Raji (cell line): ENCODE data around the gene BANP.

Source experiments
- POLR2A ChIP-seq: IDR thresholded peaks from 2 replicates; pipeline ENCODE4 v1.6.1; 2011; ENCODE audit warnings: low read depth, low read length, control low read depth; ENCODE audit not compliant: insufficient read depth

The BANP gene

GRCh38 chr16:87961623-87962022 lies 10.4 kb downstream of the BANP start:
- no peak for TF ChIP-seq POLR2A

GRCh38 chr16:87963400-87963799 lies 12.2 kb downstream of the BANP start:
- TF ChIP-seq POLR2A: no peak

GRCh38 chr16:87964049-87964659 lies 12.9 kb downstream of the BANP start:
- no peak for TF ChIP-seq POLR2A

DNA sequence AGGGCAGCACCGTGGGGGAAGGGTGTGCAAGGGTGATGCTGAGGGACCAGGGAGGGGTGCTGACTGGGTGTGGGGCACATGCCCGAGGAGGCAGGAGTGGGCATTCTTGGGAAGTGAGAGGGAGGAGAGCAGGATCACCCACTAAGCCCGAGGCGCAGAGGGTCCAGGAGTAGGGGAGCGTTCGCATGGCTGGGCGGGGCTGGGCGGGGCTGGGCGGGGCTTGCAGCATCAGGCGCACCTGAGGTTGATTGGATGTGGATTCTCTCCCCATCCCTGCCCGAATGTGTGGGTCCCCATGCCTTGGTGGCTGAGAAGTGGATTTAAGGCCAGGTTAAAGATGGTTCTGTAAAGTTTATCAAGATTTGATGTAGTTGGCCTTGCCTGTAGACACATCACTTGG lies 14.2 kb downstream of the BANP start:
- TF ChIP-seq POLR2A: no peak

GRCh38 chr16:87966064-87966645 lies 14.9 kb downstream of the BANP start:
- TF ChIP-seq POLR2A: no peak

DNA sequence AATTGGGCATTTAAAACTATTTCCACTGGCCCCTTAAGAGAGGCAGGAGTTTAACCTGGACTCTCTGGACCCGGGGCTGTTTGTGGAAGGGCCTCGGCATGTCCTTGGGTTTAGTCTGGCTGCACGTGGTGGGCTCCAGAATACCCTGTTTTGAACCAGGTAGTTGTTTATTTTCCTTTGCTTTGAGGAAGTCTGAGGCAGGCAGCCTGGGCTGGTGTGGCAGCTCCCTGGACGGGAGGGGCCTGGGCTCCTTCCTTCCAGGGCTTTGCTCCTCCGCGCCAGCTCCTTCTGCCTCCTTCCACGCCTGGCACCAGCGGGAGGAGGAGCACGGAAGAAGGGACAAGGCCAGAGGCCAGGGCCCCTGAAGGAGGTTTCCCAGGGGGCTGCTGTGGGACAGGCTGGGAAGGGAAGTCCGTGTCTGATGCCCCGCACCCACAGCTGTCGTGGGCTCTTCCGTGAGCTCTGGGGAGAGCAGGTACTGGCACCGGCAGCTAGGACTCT lies 15.5 kb downstream of the BANP start:
- TF ChIP-seq POLR2A: no peak

- no peak for TF ChIP-seq POLR2A
These were observed 17.3 kb downstream of the BANP start for GRCh38 chr16:87968541-87968940.

DNA sequence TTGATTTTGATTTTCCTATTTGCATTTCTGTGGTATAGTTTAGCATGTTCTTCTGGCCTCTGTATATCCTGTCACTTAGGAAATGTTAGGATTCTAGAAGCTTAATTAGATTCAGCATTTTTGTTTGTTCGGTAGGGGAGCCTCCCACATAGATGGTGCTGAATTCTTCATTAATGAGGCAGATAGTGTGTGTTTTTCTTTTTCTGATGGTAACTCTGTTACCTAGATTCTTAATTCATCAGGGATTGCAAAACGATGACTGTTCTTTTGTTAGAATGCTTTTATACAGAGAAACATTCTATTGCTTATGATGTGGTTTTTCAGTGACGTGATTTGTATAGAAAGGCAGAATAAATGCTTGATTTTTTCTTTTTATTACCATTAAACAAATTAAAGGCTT lies 19.0 kb downstream of the BANP start:
- TF ChIP-seq POLR2A: no peak

DNA sequence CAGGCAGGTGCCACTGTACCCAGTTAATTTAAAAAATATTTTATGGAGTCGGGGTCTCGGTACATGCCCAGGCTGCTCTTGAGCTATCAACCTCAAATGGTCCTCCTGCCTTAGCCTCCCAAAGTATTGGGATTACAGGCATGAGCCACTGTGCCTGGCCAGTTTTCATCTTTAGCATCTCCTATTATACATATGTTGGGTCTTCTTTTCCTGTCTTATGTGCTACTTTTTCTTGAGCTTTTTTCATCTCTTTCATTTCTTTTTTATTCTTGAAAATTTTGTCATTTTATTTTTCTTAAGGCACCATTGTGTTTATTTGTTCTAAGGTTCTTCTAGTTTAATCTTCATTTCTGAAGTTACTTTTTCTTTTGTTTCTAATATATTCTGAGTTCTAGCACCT lies 20.7 kb downstream of the BANP start:
- TF ChIP-seq POLR2A: no peak

GRCh38 chr16:87973717-87974116 lies 22.5 kb downstream of the BANP start:
- no peak for TF ChIP-seq POLR2A

- no peak for TF ChIP-seq POLR2A
These were observed 22.9 kb downstream of the BANP start for GRCh38 chr16:87974178-87974577.

GRCh38 chr16:87976665-87977064 lies 25.4 kb downstream of the BANP start:
- TF ChIP-seq POLR2A: no peak

GRCh38 chr16:87978127-87978526 lies 26.9 kb downstream of the BANP start:
- no peak for TF ChIP-seq POLR2A

- TF ChIP-seq POLR2A: no peak
These were observed 28.1 kb downstream of the BANP start for GRCh38 chr16:87979352-87979751.

GRCh38 chr16:87982581-87983041 lies 31.4 kb downstream of the BANP start:
- TF ChIP-seq POLR2A: no peak

DNA sequence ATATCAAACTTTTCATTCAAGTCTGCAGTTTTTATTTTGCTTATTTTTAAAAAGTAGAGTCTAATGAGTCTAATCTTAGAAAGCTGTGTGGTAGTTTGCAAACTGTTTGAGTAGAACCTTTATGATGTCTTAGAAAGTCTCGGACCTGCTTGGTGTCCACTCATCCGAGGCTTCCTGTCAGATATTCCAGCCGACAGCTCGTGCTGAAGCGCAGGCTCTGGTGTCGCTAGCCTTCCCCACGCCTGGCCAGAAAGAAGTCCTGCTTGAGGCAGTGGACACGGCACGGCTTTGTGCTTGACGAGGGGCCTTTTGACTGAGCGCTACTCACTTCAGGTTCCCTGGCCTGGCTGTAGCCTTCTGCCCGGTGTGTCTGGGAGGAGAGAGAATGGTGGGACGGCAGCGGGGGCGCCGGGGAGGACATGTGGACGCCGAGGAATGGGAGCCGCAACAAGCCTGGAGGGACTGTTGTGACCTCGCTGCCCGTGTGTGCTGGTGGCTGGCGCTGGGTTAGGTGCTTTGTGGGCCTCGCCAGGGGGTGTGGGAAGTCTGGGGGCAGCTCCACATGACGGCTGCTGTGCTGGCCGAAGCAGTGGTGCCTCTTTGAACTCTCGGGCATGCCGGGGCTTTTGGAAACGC lies 33.5 kb downstream of the BANP start:
- TF ChIP-seq POLR2A: no peak

- no peak for TF ChIP-seq POLR2A
These were observed 42.7 kb downstream of the BANP start for GRCh38 chr16:87993901-87994300.

DNA sequence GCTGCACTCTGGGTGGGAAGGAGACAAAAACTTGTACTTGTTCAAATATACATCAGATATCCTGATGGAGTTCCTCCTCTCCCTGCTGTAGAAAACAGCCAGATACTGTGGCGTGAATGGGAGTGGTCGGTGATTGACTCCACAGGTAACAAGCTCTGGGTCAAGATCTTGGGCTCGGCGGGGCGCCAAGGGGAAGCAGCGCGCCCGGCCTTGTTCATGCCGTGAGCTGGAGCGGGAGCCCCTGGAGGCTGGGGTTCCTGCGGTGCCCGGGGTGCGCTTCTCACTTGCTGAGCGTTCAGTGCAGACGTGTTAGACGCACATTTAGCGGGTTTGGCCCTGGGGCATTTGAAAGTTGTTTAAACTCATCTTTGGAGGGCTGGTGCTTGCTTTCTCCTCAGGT lies 44.4 kb downstream of the BANP start:
- TF ChIP-seq POLR2A: no peak
